Measurements from ENCODE around the gene FMN1.

GRCh38 chr15:32792436-32792835 is 402.1 kb downstream of the FMN1 start:
- no peak for TF ChIP-seq CTCF (conservative IDR thresholded peaks at IDR 0.05; ENCODE audit: low read depth, low read length)
- TF ChIP-seq EZH2 (IDR thresholded peaks at IDR 0.05; ENCODE audit: borderline replicate concordance, low read depth, low read length, poor library complexity, severe bottlenecking): no peak

All from A673 (cell line).